ENCODE results near the gene MTMR12.
"Not testable (repeated sequence)": the region's sequence is repeated elsewhere in the genome, so short reads cannot be mapped to it uniquely, and the experiment has no call there.

MTMR12 gene

GRCh38 chr5:32325062-32325461, 12.3 kb upstream of the MTMR12 start:
- no peak for DNase-seq

- DNase-seq, result no peak
Observed at GRCh38 chr5:32323741-32324140, 11.0 kb upstream of the MTMR12 start.

GRCh38 chr5:32322882-32323281, 10.1 kb upstream of the MTMR12 start:
- DNase-seq, result no peak

GRCh38 chr5:32321787-32322186, 9.0 kb upstream of the MTMR12 start:
- not testable (repeated sequence) for DNase-seq

GRCh38 chr5:32320576-32320975, 7.8 kb upstream of the MTMR12 start:
- DNase-seq, result no peak

- no peak for DNase-seq
Observed at GRCh38 chr5:32319926-32320543, 7.3 kb upstream of the MTMR12 start.

- no peak for DNase-seq
Observed at GRCh38 chr5:32319392-32319791, 6.7 kb upstream of the MTMR12 start.

- DNase-seq, result no peak
Observed at GRCh38 chr5:32317041-32317440, 4.3 kb upstream of the MTMR12 start.

GRCh38 chr5:32315221-32316014, 2.7 kb upstream of the MTMR12 start:
- no peak for DNase-seq

GRCh38 chr5:32314658-32315057, 1.9 kb upstream of the MTMR12 start:
- DNase-seq, result no peak

- not testable (repeated sequence) for DNase-seq
Observed at GRCh38 chr5:32314152-32314488, 1.4 kb upstream of the MTMR12 start.

- peak; percentile 59 for DNase-seq
Observed at GRCh38 chr5:32312197-32312594, 543 bp downstream of the MTMR12 start.

- no peak for DNase-seq
Observed at GRCh38 chr5:32311404-32312196, 1.1 kb downstream of the MTMR12 start.

- DNase-seq, result no peak
Observed at GRCh38 chr5:32309761-32310160, 3.0 kb downstream of the MTMR12 start.

- no peak for DNase-seq
Observed at GRCh38 chr5:32308946-32309345, 3.8 kb downstream of the MTMR12 start.

GRCh38 chr5:32307769-32308194, 5.0 kb downstream of the MTMR12 start:
- DNase-seq, result no peak

- no peak for DNase-seq
Observed at GRCh38 chr5:32304622-32305021, 8.1 kb downstream of the MTMR12 start.

- no peak for DNase-seq
Observed at GRCh38 chr5:32303755-32304120, 9.0 kb downstream of the MTMR12 start.

- DNase-seq, result no peak
Observed at GRCh38 chr5:32302835-32303754, 9.6 kb downstream of the MTMR12 start.

- no peak for DNase-seq
Observed at GRCh38 chr5:32301891-32302290, 10.8 kb downstream of the MTMR12 start.

GRCh38 chr5:32299059-32299677, 13.6 kb downstream of the MTMR12 start:
- no peak for DNase-seq

- DNase-seq, result peak; percentile 31
Observed at GRCh38 chr5:32298059-32298415, 14.7 kb downstream of the MTMR12 start.

All from activated CD4-positive, alpha-beta T cell treated with anti-CD3 and anti-CD28 coated beads for 48 hours (primary cell).